Measurements from ENCODE around the gene CAMTA2.

GRCh38 chr17:5024604-5025003 lies 37.1 kb upstream of the CAMTA2 start:
- TF ChIP-seq CTCF (IDR thresholded peaks at IDR 0.05) (no peak), POLR2AphosphoS5 (IDR thresholded peaks at IDR 0.05) (no peak), POLR2A (IDR thresholded peaks at IDR 0.05) (no peak)

Measured in sigmoid colon (tissue), 4 donors.